SU-DHL-6 (cell line): ENCODE results near the gene ZCCHC7.

ENCODE experiments used
- H2AFZ ChIP-seq: fragments of 200-600 bp; sonication (generic); 2 replicates; pipeline ENCODE4 v1.6.1; 2014; ENCODE audit warnings: low read depth, mild to moderate bottlenecking, moderate library complexity, mixed read lengths, antibody characterized with exemption, low read length; ENCODE audit not compliant: severe bottlenecking
- H3F3A ChIP-seq: fragments of 200-600 bp; shearing (Covaris generic); 2 replicates; pipeline ENCODE4 v1.6.0; 2016; ENCODE audit warnings: antibody characterized with exemption, mild to moderate bottlenecking; ENCODE audit not compliant: insufficient read depth
- H3K27ac ChIP-seq: fragments of 200-600 bp; sonication (generic); 2 replicates; pipeline ENCODE4 v1.5.1; 2016; ENCODE audit warnings: low read depth, mild to moderate bottlenecking, low read length, moderate library complexity, mixed read lengths
- H3K27me3 ChIP-seq: fragments of 200-600 bp; sonication (generic), shearing (Covaris generic); 2 replicates; pipeline ENCODE4 v1.6.0; 2014; ENCODE audit warnings: mild to moderate bottlenecking, low read length
- H3K36me3 ChIP-seq: fragments of 200-600 bp; sonication (generic); 2 replicates; pipeline ENCODE4 v1.6.1; 2014; ENCODE audit warnings: mild to moderate bottlenecking, low read length, mixed read lengths
- H3K4me2 ChIP-seq: fragments of 300-600, 200-600 bp; shearing (Covaris generic), sonication (generic); 2 replicates; pipeline ENCODE4 v1.6.0; 2014; ENCODE audit warnings: low read length, low read depth, mild to moderate bottlenecking; ENCODE audit not compliant: poor library complexity, severe bottlenecking
- H3K4me3 ChIP-seq: fragments of 200-600 bp; sonication (generic); 2 replicates; pipeline ENCODE4 v1.5.1; 2014; ENCODE audit warnings: antibody characterized with exemption, low read length, mild to moderate bottlenecking, mixed read lengths; ENCODE audit not compliant: insufficient read depth, poor library complexity, severe bottlenecking
- H3K79me2 ChIP-seq: fragments of 200-600 bp; sonication (generic); 2 replicates; pipeline ENCODE4 v1.6.1; 2014; ENCODE audit warnings: mild to moderate bottlenecking, low read length, moderate library complexity; ENCODE audit not compliant: insufficient read depth
- H3K9ac ChIP-seq: fragments of 200-600 bp; sonication (generic); 2 replicates; pipeline ENCODE4 v1.7.0; 2014; ENCODE audit warnings: mild to moderate bottlenecking, low read length
- H3K9me2 ChIP-seq: fragments of 200-600 bp; sonication (generic); replicated peaks from 2 replicates; pipeline ENCODE4 v1.6.1; 2014; ENCODE audit warnings: low read length; ENCODE audit not compliant: insufficient read depth
- H3K9me3 ChIP-seq: fragments of 200-600 bp; sonication (generic); 2 replicates; pipeline ENCODE4 v1.6.1; 2014; ENCODE audit warnings: low read length, mixed read lengths; ENCODE audit not compliant: insufficient read depth
- H4K20me1 ChIP-seq: fragments of 200-600 bp; sonication (generic); 2 replicates; pipeline ENCODE4 v1.6.1; 2014; ENCODE audit warnings: low read depth, mild to moderate bottlenecking, antibody characterized with exemption, low read length, moderate library complexity, mixed read lengths
- CTCF ChIP-seq: fragments of 200-600 bp; sonication (generic); IDR thresholded peaks from one replicate; pipeline ENCODE4 v1.5.1; 2017; ENCODE audit warnings: antibody characterized with exemption, mild to moderate bottlenecking, low read length, moderate library complexity; ENCODE audit not compliant: insufficient read depth, poor library complexity, severe bottlenecking
- EZH2phosphoT487 ChIP-seq: fragments of 200-600 bp; sonication (generic), shearing (Covaris generic); conservative IDR thresholded peaks from 2 replicates; pipeline ENCODE4 v1.6.1; 2018; ENCODE audit warnings: mild to moderate bottlenecking, antibody characterized with exemption, low read length, moderate library complexity, mixed read lengths

ZCCHC7 gene

GRCh38 chr9:37100741-37101140 lies 19.6 kb upstream of the ZCCHC7 start:
- 0 out of 2 replicates have a peak overlapping the region, but pooled peaks have one; percentile 5 for H3K9ac ChIP-seq
- no peaks in the 10 kb centered on the region for H3K36me3 ChIP-seq
- H2AFZ ChIP-seq, result no peak overlapping the region

GRCh38 chr9:37102486-37102885 lies 17.9 kb upstream of the ZCCHC7 start:
- no peak overlapping the region for H2AFZ ChIP-seq
- no peaks in the 10 kb centered on the region for H3K9me2 ChIP-seq
- H3K4me2 ChIP-seq, result no peak overlapping the region
- no peaks in the 10 kb centered on the region for H3K9me3 ChIP-seq
- no peaks in the 10 kb centered on the region for H3K36me3 ChIP-seq
- no peaks in the 10 kb centered on the region for H3K79me2 ChIP-seq
- no peak overlapping the region for H3K27ac ChIP-seq
- H3K27me3 ChIP-seq, result no peaks in the 10 kb centered on the region
- H4K20me1 ChIP-seq, result no peaks in the 10 kb centered on the region
- TF ChIP-seq CTCF (no peak), EZH2phosphoT487 (no peak)
- no peaks in the 10 kb centered on the region for H3F3A ChIP-seq
- no peak overlapping the region for H3K4me3 ChIP-seq
- H3K9ac ChIP-seq, result no peak overlapping the region

More at GRCh38 chr9:37100741-37101140, 19.6 kb upstream of the ZCCHC7 start:
- H3K79me2 ChIP-seq, result no peaks in the 10 kb centered on the region
- TF ChIP-seq CTCF (no peak), EZH2phosphoT487 (no peak)
- peak overlapping the region; percentile 21 for H3K4me2 ChIP-seq
- H3F3A ChIP-seq, result no peaks in the 10 kb centered on the region
- H3K27ac ChIP-seq, result no peak overlapping the region
- no peaks in the 10 kb centered on the region for H4K20me1 ChIP-seq
- no peaks in the 10 kb centered on the region for H3K9me2 ChIP-seq
- no peak overlapping the region for H3K4me3 ChIP-seq
- no peaks in the 10 kb centered on the region for H3K9me3 ChIP-seq
- no peaks in the 10 kb centered on the region for H3K27me3 ChIP-seq

- Histone ChIP-seq H3K9me2 (no peaks in the 10 kb centered on the region), H3K9me3 (0 out of 2 replicates have a peak, but pooled peaks cover 11% of the 10 kb centered on the region), H2AFZ (no peak overlapping the region), H3K4me2 (no peak overlapping the region), H3F3A (no peaks in the 10 kb centered on the region), H3K9ac (no peak overlapping the region), H4K20me1 (no peaks in the 10 kb centered on the region), H3K27ac (no peak overlapping the region), H3K4me3 (no peak overlapping the region), H3K79me2 (no peaks in the 10 kb centered on the region), H3K27me3 (no peaks in the 10 kb centered on the region; the same call in 1 of the 2 replicates), H3K36me3 (0 out of 2 replicates have a peak, but pooled peaks cover 6% of the 10 kb centered on the region)
- no peak for TF ChIP-seq CTCF
- no peak for TF ChIP-seq EZH2phosphoT487
Observed at GRCh38 chr9:37104183-37104889, 16.0 kb upstream of the ZCCHC7 start.
